ENCODE results near the gene KIAA0513. TPM values are rescaled to one million over a fixed set of nuclear protein-coding genes. Genes with fewer than 3 reads are reported as not detected.
A peak's percentile ranks its signal among the peaks of the same experiment; 100 is the strongest.

The KIAA0513 gene
- total and polyA plus RNA-seq, 2 of the 13 experiments (the other 11 are each of a cell fraction or from before 2014, with no cell fraction given), result 1.8 TPM

DNA sequence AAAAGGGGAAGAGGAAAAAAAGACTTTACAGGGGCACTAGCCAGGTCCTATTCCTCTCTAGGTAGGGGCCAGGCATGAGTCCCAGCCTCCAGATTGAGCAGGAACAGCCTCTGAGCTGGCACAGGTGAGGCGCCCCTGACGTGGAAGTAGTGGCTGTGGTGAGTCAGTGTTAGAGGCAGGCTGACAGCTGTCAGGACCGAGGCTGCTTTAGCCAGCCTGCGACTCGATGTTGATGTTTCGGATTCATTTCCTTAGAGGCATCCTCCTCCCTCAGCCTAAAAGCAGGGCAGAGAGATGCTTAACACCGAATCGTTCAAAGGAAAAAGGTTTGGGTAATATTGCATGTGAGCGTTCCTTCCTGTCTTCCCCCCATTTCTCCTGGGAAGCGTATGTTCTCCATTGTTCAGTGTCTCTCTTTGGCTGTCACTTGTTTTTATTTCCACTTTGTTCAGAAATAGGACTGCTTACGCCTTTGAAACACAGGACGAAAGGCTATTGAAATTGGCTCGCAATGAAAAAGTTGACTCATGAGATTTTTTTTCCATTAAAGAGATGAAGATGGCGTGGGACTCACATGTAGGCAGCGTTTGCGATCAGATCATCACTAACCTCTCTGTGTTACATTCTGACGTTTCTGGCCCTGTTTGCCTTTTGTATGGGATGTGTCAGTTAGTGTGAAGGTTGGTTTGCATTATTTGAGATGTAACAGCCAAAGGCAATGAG lies 1.3 kb downstream of the KIAA0513 start (continued):
- TF ChIP-seq ELF1 (CRISPR knock-in tag; IDR thresholded peaks at IDR 0.05) (0 out of 2 replicates have a peak, but pooled peaks have one; percentile 8), SKI (IDR thresholded peaks at IDR 0.05; ENCODE audit: partially characterized antibody) (no peak)

DNA sequence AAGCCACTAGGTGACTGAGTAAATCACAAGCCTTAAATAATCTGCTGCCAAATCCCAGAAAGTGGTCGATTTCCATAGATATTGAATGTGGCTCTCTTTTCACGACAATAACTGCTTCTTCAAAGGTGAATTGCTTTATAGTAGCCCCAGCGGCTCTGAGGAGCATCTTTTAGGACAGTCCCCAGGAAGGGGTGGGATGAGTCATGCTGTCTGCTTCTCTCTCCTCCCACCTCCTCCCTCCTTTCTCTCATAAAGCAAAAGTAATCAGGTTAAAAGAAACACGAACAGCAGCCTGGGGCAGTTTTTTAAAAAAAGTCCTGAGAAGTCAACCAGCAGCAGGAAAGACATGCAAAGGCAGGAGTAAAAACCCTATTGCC lies 1.8 kb downstream of the KIAA0513 start:
- Histone ChIP-seq H3K4me2 (ENCODE audit: low read depth, low read length) (no peak overlapping the region), H3K36me3 (replicated peaks in 1 of 2; ENCODE audit: control insufficient read depth in 1 of 2, insufficient read depth in 2 of 2, low read length in 2 of 2) (no peaks in the 10 kb centered on the region), H3K27me3 (ENCODE audit: control insufficient read depth in 1 of 2, insufficient read depth in 2 of 2, low read length in 2 of 2) (peaks cover 3 to 28% of the 10 kb centered on the region in 2 experiments; a peak in 4 of 5 replicates), H3K4me3 (replicated peaks in 1 of 3; ENCODE audit: insufficient read depth in 1 of 3, low read depth in 2 of 3, low read length in 3 of 3) (no peak overlapping the region), H4K20me1 (ENCODE audit: insufficient read depth, low read length) (no peaks in the 10 kb centered on the region), H3K4me1 (ENCODE audit: insufficient read depth, low read length) (peaks cover 31% of the 10 kb centered on the region), H3K79me2 (ENCODE audit: insufficient read depth, low read length) (no peaks in the 10 kb centered on the region), H3K9ac (ENCODE audit: insufficient read depth, low read depth, low read length) (no peak overlapping the region), H3K27ac (ENCODE audit: extremely low read length, insufficient read depth, low read length) (no peak overlapping the region), H3K9me3 (ENCODE audit: low read length) (no peaks in the 10 kb centered on the region), H2AFZ (ENCODE audit: low read length) (no peak overlapping the region)
- WGBS (ENCODE audit: low lambda C conversion rate), result 7% methylated on average over 4 of the region's 4 CpGs
- TF ChIP-seq EP300 (IDR thresholded peaks at IDR 0.05; ENCODE audit: low read depth in 2 of 2, low read length in 2 of 2) (no peak), EP300 (CRISPR knock-in tag; IDR thresholded peaks at IDR 0.05; ENCODE audit: borderline replicate concordance) (no peak), FOSL2 (CRISPR knock-in tag; IDR thresholded peaks at IDR 0.05) (peak; percentile 71)
- POLR2A ChIA-PET, result no interaction called here
- no peak for DNase-seq (ENCODE audit: low spot score)
- FAIRE-seq, result no peak
- ATAC-seq, result no peak
- intact Hi-C loops (cut with micrococcal nuclease; ENCODE audit: unreplicated experiment) (no loop called here), in situ Hi-C loops (cut with HindIII; ENCODE audit: extremely low pct_ligation_motif_present, low pct_unique_long_range_greater_than_20kb) (no loop called here)
- no TSS peak for BruUV-seq (replicated peaks)
- CTCF ChIA-PET (ENCODE audit: low intra/inter-chr PET ratio, low total read pairs), result no interaction called here

DNA sequence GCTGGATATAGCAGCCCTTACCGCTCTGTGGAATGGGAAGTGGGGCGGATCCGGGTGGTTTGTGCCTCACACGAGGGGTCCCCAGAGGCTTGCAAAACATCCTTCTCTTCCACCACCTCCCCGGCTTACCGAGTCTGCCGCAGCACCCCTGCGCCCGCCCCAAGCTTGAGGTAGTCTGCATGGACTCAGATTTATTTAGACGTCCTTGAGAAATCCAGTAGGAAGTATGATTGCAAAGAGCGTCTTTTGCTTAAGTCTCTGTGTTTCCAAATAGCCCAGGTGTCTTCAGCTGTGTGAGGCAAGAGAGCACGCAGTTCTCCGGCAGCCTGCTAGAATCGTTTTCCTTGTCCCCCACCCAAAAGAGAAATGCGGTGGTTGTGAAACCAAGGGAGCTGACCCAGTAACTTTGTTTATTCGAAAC lies 2.4 kb downstream of the KIAA0513 start:
- intact Hi-C loops (cut with micrococcal nuclease; ENCODE audit: unreplicated experiment) (no loop called here), in situ Hi-C loops (cut with HindIII; ENCODE audit: extremely low pct_ligation_motif_present, low pct_unique_long_range_greater_than_20kb) (no loop called here)
- H3K27me3 ChIP-seq (ENCODE audit: control insufficient read depth in 1 of 2, insufficient read depth in 2 of 2, low read length in 2 of 2), result peaks cover 3 to 28% of the 10 kb centered on the region in 2 experiments; a peak in 4 of 5 replicates
- no peak overlapping the region for H3K9ac ChIP-seq (ENCODE audit: insufficient read depth, low read depth, low read length)
- WGBS (ENCODE audit: low lambda C conversion rate), result 68% methylated on average over 16 of the region's 16 CpGs
- H3K79me2 ChIP-seq (ENCODE audit: insufficient read depth, low read length), result no peaks in the 10 kb centered on the region
- H3K4me1 ChIP-seq (ENCODE audit: insufficient read depth, low read length), result peaks cover 34% of the 10 kb centered on the region
- no peak for ATAC-seq
- DNase-seq (ENCODE audit: low spot score), result no peak
- H3K27ac ChIP-seq (ENCODE audit: extremely low read length, insufficient read depth, low read length), result no peak overlapping the region
- H4K20me1 ChIP-seq (ENCODE audit: insufficient read depth, low read length), result no peaks in the 10 kb centered on the region
- no peak overlapping the region for H3K4me2 ChIP-seq (ENCODE audit: low read depth, low read length)
- H3K36me3 ChIP-seq (replicated peaks in 1 of 2; ENCODE audit: control insufficient read depth in 1 of 2, insufficient read depth in 2 of 2, low read length in 2 of 2), result no peaks in the 10 kb centered on the region
- no peak overlapping the region for H3K4me3 ChIP-seq (replicated peaks in 1 of 3; ENCODE audit: insufficient read depth in 1 of 3, low read depth in 2 of 3, low read length in 3 of 3)
- ChIA-PET POLR2A (no interaction called here), CTCF (ENCODE audit: low intra/inter-chr PET ratio, low total read pairs) (no interaction called here)
- FAIRE-seq, result no peak
- BruUV-seq (replicated peaks), result no TSS peak
- no peak overlapping the region for H2AFZ ChIP-seq (ENCODE audit: low read length)
- no peaks in the 10 kb centered on the region for H3K9me3 ChIP-seq (ENCODE audit: low read length)
- TF ChIP-seq, protein P1, sequence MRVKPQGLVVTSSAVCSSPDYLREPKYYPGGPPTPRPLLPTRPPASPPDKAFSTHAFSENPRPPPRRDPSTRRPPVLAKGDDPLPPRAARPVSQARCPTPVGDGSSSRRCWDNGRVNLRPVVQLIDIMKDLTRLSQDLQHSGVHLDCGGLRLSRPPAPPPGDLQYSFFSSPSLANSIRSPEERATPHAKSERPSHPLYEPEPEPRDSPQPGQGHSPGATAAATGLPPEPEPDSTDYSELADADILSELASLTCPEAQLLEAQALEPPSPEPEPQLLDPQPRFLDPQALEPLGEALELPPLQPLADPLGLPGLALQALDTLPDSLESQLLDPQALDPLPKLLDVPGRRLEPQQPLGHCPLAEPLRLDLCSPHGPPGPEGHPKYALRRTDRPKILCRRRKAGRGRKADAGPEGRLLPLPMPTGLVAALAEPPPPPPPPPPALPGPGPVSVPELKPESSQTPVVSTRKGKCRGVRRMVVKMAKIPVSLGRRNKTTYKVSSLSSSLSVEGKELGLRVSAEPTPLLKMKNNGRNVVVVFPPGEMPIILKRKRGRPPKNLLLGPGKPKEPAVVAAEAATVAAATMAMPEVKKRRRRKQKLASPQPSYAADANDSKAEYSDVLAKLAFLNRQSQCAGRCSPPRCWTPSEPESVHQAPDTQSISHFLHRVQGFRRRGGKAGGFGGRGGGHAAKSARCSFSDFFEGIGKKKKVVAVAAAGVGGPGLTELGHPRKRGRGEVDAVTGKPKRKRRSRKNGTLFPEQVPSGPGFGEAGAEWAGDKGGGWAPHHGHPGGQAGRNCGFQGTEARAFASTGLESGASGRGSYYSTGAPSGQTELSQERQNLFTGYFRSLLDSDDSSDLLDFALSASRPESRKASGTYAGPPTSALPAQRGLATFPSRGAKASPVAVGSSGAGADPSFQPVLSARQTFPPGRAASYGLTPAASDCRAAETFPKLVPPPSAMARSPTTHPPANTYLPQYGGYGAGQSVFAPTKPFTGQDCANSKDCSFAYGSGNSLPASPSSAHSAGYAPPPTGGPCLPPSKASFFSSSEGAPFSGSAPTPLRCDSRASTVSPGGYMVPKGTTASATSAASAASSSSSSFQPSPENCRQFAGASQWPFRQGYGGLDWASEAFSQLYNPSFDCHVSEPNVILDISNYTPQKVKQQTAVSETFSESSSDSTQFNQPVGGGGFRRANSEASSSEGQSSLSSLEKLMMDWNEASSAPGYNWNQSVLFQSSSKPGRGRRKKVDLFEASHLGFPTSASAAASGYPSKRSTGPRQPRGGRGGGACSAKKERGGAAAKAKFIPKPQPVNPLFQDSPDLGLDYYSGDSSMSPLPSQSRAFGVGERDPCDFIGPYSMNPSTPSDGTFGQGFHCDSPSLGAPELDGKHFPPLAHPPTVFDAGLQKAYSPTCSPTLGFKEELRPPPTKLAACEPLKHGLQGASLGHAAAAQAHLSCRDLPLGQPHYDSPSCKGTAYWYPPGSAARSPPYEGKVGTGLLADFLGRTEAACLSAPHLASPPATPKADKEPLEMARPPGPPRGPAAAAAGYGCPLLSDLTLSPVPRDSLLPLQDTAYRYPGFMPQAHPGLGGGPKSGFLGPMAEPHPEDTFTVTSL (CRISPR knock-in tag; IDR thresholded peaks at IDR 0.05; ENCODE audit: borderline replicate concordance), result no peak
- TF ChIP-seq, protein P2, sequence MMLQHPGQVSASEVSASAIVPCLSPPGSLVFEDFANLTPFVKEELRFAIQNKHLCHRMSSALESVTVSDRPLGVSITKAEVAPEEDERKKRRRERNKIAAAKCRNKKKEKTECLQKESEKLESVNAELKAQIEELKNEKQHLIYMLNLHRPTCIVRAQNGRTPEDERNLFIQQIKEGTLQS (CRISPR knock-in tag; IDR thresholded peaks at IDR 0.05), result no peak
- TF ChIP-seq, protein P3, sequence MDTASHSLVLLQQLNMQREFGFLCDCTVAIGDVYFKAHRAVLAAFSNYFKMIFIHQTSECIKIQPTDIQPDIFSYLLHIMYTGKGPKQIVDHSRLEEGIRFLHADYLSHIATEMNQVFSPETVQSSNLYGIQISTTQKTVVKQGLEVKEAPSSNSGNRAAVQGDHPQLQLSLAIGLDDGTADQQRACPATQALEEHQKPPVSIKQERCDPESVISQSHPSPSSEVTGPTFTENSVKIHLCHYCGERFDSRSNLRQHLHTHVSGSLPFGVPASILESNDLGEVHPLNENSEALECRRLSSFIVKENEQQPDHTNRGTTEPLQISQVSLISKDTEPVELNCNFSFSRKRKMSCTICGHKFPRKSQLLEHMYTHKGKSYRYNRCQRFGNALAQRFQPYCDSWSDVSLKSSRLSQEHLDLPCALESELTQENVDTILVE (CRISPR knock-in tag; IDR thresholded peaks at IDR 0.05), result no peak
- TF ChIP-seq ZNF510 (CRISPR knock-in tag; IDR thresholded peaks at IDR 0.05; ENCODE audit: low read depth), result no peak

All from HepG2 (cell line).